NCI-H187 treated with DMSO at 0.1 percent for 48 hours (cell line): ENCODE measurements around the gene DTNB.
A peak's percentile ranks its signal among the peaks of the same experiment; 100 is the strongest.
"Not testable (repeated sequence)": the region's sequence is repeated elsewhere in the genome, so short reads cannot be mapped to it uniquely, and the experiment has no call there.

Source experiments
- DNase-seq: peaks from one replicate; lab custom pipeline; 2025; lab: John Stamatoyannopoulos, UW

DTNB gene

DNA sequence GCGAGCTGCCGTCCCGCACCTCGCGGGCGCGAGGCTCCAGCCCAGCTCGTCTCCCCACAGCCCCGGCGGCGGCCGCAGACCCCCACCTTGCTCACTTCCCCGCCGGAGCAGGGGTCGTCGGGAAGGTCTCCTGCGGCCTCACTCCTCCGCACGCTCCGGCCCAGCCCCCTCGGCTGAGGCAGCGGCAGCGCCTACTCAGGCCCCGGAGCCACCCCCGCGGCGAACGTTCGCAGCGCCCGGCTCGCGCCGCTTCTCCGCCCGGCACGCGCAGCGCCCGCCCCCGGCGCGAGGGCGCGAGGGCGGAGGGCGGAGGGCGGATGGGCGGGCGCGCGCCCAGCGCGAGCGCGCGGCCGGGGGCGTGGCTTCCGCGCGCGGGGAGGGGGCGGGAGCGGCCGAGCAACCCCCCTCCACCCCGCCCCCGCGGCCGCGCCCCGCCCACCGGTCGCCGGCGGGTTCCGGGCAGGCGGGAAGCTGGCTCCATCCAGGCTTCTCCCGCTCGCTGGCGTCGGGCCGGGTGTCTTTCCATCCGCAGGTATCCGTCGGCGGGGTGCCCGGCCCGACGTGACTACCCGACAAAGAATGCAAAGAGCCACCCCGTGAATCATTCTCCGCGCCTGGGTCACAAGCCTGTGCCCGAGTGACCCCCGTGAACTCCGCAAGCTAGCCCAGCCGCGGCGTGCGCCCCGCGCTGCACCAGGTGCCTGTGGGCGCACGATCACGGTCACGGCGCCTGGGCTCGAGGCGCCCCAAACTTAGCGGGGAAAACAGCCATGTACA is at the start of gene DTNB:
Gene DTNB, minus strand, starts transcription at position 278 of the 777 bp plus-strand sequence. CDS start 20,917 bp downstream, outside the sequence.
- DNase-seq = no peak

DNA sequence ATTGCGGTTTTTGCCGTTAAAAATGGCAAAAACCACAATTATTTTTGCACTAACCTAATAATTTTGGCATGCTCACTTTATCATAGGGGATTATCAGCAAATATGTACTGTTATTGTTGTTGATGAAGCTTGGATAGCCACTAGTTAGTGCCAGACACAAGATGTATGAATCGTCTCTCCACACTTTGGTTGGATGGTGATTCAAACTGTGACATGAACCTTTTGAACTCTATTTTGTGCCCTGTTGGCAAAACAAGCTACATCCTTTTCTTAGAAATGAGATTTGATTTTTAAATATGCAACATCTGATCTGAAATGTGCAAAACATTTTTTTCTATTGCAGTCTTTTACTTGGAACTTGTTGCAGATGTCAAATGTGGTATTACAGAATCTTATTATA is 48.8 kb upstream of the DTNB start:
- no peak for DNase-seq

DNA sequence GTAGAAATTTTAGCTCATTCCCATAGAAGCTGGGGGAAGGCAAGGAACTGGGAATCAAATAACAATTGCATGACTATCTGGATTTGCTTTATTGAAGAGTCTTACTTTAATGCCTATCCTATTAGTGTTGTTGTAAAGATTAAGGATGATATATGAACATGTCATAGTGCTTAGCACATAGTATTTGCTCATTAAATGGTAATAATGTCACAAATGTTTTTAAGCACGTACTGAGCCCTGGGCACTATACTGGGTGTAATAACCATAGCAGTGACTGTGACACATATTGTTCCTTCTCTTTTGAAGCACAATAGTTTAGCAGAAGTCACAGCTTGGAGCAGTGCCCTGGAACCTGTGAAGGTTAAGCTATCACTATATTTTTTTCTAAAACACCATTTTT is 47.2 kb upstream of the DTNB start:
- DNase-seq = no peak

- no peak for DNase-seq
Measured at GRCh38 chr2:25714740-25715139, 41.4 kb upstream of the DTNB start.

GRCh38 chr2:25712455-25712854 is 39.1 kb upstream of the DTNB start:
- DNase-seq = no peak

DNA sequence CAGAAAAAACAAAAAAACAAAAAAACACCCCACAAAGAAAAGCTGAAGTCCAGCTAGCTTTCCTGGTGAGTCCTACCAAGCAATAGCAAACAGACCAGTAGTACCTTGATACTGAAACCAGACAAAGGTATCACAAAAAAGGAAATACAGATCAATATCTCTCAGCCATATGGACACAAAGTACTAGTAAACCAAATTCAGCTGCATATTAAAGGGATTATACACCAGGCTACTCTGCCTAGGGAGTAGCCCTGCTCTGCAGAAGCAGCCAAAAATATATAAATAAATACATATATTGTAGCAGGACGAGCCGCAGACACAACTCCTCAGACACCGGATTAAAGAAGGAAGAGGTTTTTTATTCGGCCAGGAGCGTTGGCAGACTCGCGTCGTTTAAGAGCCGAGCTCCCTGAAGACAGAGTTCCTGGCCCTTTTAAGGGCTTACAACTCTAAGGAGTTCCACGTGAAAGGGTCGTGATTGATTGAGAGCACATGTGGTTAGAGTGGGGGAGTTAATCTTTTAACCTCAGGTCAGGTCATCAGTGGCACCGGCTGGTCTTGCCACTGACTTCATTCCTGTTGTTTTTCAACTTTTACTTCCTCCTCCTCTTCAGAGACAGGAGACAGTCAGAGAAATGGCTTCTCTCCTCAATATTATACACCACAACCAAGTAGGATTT is 38.4 kb upstream of the DTNB start:
- no peak for DNase-seq

GRCh38 chr2:25710750-25711149 is 37.4 kb upstream of the DTNB start:
- DNase-seq = no peak

DNA sequence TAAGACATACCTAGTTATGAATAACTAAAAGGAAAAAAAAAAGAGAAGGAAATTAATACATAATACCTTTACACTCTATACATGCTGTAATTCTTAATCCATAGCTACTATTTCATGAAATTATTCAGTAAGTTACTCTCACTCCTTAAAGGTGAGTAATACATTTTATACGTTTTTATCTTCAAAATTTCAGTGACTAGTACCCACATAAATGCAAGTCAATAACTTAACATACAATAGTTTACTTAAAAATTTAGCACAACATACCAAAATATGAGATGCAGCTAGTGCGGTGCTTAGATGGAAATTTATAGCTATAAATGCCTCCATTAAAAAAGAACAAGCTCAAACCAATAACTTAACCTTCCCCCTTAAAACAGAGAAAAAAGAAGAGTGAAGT is 36.0 kb upstream of the DTNB start:
- DNase-seq = no peak

GRCh38 chr2:25707927-25708590 is 34.7 kb upstream of the DTNB start:
- DNase-seq = no peak

DNA sequence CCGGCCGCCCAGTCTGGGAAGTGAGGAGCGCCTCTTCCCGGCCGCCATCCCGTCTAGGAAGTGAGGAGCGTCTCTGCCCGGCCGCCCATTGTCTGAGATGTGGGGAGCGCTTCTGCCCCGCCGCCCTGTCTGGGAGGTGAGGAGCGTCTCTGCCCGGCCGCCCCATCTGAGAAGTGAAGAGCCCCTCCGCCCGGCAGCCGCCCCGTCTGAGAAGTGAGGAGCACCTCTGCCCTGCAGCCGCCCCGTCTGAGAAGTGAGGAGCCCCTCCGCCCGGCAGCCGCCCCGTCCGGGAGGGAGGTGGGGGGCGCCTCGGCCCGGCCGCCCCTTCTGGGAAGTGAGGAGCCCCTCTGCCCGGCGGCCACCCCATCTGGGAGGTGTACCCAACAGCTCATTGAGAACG is 32.2 kb upstream of the DTNB start:
- not testable (repeated sequence) for DNase-seq

DNA sequence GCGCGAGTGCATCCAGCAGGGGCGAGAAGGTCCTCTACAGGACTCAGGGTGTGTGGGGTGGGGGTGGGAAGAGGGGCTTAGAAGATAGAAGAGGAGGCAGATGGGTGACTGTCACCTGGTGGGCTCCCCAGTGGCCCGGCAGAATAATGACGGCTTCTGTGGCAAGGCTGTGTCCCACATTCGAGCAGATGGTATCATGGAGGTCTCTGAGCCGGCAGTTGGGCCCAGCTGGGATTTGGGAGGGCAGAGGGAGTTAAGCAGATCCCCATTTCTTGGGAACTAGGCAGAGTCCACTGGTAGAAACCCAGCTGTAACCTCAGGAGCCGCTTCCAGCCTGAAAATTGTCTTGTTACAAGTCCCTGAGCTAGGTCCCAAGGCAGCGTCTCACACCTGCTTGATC is 28.4 kb upstream of the DTNB start:
- DNase-seq = no peak

DNA sequence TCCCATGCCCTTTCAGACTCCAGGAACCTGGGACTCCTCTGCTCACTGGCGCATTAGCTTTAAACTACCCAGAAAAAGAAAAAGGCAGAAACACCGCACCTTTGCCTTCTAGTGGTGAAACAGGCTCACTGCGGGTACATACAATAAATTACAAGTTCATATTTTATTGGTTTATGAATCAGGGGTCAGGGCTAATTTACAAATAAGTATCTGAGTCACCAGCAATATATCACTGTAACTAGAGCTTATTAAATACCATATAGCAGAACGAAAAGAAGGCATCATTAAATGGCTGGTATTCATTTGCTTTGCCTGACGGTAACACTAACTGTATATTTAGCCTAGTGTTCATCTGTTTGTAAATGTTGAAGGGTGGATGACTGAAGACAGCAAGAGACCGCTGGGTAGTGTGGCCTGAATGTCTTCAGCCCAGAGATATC is 26.9 kb upstream of the DTNB start:
- DNase-seq = peak; percentile 21

DNA sequence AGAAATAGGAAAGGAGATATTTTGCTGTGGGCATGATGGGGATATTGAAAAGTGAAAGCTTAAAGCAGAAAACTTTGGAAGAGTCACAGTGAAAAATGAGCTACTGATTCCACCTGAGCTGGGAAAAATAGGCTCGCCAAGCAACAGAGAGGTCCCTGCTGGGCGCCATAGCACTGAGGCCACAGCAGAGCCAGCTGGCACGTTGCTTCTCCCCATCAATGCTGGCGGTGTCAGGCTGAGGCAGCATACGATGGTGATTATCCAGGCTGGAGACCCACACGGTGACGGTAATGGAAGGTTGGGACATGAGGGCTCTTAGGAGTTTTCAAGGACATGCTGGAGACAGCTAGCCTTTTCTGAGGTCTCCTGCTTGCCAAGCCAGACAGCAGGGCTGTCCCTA is 25.8 kb upstream of the DTNB start:
- DNase-seq = peak; percentile 21

- no peak for DNase-seq
Measured at GRCh38 chr2:25698752-25699151, 25.4 kb upstream of the DTNB start.

- DNase-seq = no peak
Measured at GRCh38 chr2:25697559-25698341, 24.4 kb upstream of the DTNB start.

DNA sequence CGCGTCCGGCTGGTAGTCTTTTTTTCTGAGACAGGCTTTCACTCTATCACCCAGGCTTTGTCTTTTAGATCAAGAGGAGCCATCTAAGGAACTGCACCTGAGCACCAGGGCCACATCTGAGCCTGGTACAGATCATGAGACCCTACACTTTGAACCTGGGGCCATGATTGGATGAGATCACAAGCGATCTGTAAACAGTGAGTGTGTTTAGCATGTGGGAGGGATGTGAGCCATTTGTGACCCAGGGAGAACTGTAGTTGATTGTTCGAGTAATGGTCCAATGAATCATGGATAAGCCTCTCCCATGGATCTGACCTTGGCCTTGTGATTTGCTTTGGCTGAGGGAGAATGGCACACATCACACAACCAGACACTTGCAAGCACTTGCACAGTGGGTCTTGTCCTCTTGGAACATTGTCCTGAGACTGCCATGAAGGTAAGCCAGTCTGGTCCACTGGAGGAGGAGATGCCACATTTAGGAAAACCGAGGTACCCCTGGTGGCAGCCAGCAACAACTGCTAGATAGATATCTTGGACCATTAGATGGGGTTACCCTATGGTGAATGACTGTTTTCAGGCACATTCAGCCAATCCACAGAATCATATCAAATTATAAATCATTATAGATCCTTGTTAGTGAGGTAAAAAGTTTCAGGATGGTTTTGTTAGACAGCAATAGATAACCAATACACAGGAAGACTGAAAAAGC is 19.5 kb upstream of the DTNB start:
- no peak for DNase-seq

- no peak for DNase-seq
Measured at GRCh38 chr2:25692143-25692542, 18.8 kb upstream of the DTNB start.

GRCh38 chr2:25690058-25690457 is 16.7 kb upstream of the DTNB start:
- DNase-seq = no peak

DNA sequence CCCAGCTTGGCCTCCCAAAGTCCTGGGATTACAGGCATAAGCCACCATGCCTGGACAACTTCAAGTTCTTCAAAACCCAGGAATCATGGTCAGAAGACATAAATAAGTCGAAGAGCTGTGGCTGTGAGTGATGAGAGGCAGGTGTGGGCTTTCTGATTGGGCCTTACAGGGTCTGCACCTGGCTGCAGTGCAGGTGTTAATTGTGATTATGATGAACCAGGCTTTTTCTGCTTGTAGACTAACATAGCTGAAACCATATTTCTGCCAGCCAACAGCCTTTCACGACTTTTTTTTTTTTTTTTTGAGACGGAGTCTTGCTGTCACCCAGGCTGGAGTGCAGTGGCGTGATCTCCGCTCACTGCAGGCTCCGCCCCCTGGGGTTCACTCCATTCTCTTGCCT is 14.9 kb upstream of the DTNB start:
- DNase-seq = no peak

GRCh38 chr2:25685741-25686140 is 12.4 kb upstream of the DTNB start:
- no peak for DNase-seq
